ENCODE results near the gene XPO6.
"Not testable (repeated sequence)": the region's sequence is repeated elsewhere in the genome, so short reads cannot be mapped to it uniquely, and the experiment has no call there.

XPO6 gene

GRCh38 chr16:28231763-28232162, 20.0 kb upstream of the XPO6 start:
- H3K27ac ChIP-seq: no peak overlapping the region
- H2AFZ ChIP-seq (ENCODE audit: low read depth): no peak overlapping the region
- no peaks in the 10 kb centered on the region for H4K20me1 ChIP-seq (ENCODE audit: insufficient read depth)
- no peak for TF ChIP-seq CTCF (conservative IDR thresholded peaks at IDR 0.05; ENCODE audit: low read depth, low read length)
- H3K36me3 ChIP-seq (ENCODE audit: insufficient read depth): no peaks in the 10 kb centered on the region
- no peaks in the 10 kb centered on the region for H3K79me2 ChIP-seq (ENCODE audit: insufficient read depth, low read depth)
- H3K4me1 ChIP-seq (ENCODE audit: low read depth, poor library complexity, severe bottlenecking): no peaks in the 10 kb centered on the region
- H3K4me3 ChIP-seq (IDR thresholded peaks at IDR 0.05; ENCODE audit: insufficient read depth, low read depth, low read length): no peak overlapping the region
- H3K27me3 ChIP-seq (ENCODE audit: insufficient read depth, low read depth): no peaks in the 10 kb centered on the region
- no peak overlapping the region for H3K4me2 ChIP-seq
- H3K9ac ChIP-seq: no peak overlapping the region

GRCh38 chr16:28223909-28224308, 12.1 kb upstream of the XPO6 start:
- H3K27ac ChIP-seq; H3K79me2 ChIP-seq (ENCODE audit: insufficient read depth, low read depth); H3K4me2 ChIP-seq; H4K20me1 ChIP-seq (ENCODE audit: insufficient read depth); H2AFZ ChIP-seq (ENCODE audit: low read depth); H3K27me3 ChIP-seq (ENCODE audit: insufficient read depth, low read depth); H3K4me1 ChIP-seq (ENCODE audit: low read depth, poor library complexity, severe bottlenecking); H3K4me3 ChIP-seq (IDR thresholded peaks at IDR 0.05; ENCODE audit: insufficient read depth, low read depth, low read length); H3K36me3 ChIP-seq (ENCODE audit: insufficient read depth); H3K9ac ChIP-seq: not testable (repeated sequence)

- H3K9ac ChIP-seq; H3K4me2 ChIP-seq; H3K36me3 ChIP-seq (ENCODE audit: insufficient read depth); H3K27ac ChIP-seq; H3K4me3 ChIP-seq (IDR thresholded peaks at IDR 0.05; ENCODE audit: insufficient read depth, low read depth, low read length); H4K20me1 ChIP-seq (ENCODE audit: insufficient read depth); H2AFZ ChIP-seq (ENCODE audit: low read depth); H3K27me3 ChIP-seq (ENCODE audit: insufficient read depth, low read depth); H3K79me2 ChIP-seq (ENCODE audit: insufficient read depth, low read depth); H3K4me1 ChIP-seq (ENCODE audit: low read depth, poor library complexity, severe bottlenecking): not testable (repeated sequence)
Observed at GRCh38 chr16:28219777-28220176, 8.0 kb upstream of the XPO6 start.

GRCh38 chr16:28219282-28219681, 7.5 kb upstream of the XPO6 start:
- TF ChIP-seq CTCF (conservative IDR thresholded peaks at IDR 0.05; ENCODE audit: low read depth, low read length): no peak
- no peak overlapping the region for H3K4me3 ChIP-seq (IDR thresholded peaks at IDR 0.05; ENCODE audit: insufficient read depth, low read depth, low read length)
- H3K79me2 ChIP-seq (ENCODE audit: insufficient read depth, low read depth): no peaks in the 10 kb centered on the region
- H3K4me2 ChIP-seq: no peak overlapping the region
- H3K27ac ChIP-seq: no peak overlapping the region
- no peak overlapping the region for H2AFZ ChIP-seq (ENCODE audit: low read depth)
- H3K4me1 ChIP-seq (ENCODE audit: low read depth, poor library complexity, severe bottlenecking): no peaks in the 10 kb centered on the region
- no peaks in the 10 kb centered on the region for H3K36me3 ChIP-seq (ENCODE audit: insufficient read depth)
- H3K9ac ChIP-seq: no peak overlapping the region
- no peaks in the 10 kb centered on the region for H3K27me3 ChIP-seq (ENCODE audit: insufficient read depth, low read depth)
- H4K20me1 ChIP-seq (ENCODE audit: insufficient read depth): no peaks in the 10 kb centered on the region

GRCh38 chr16:28218109-28218508, 6.3 kb upstream of the XPO6 start:
- Histone ChIP-seq H3K79me2 (ENCODE audit: insufficient read depth, low read depth) (no peaks in the 10 kb centered on the region), H3K27ac (no peak overlapping the region), H3K4me1 (ENCODE audit: low read depth, poor library complexity, severe bottlenecking) (peaks cover 3% of the 10 kb centered on the region), H3K36me3 (ENCODE audit: insufficient read depth) (no peaks in the 10 kb centered on the region), H3K4me2 (no peak overlapping the region), H3K27me3 (ENCODE audit: insufficient read depth, low read depth) (no peaks in the 10 kb centered on the region), H3K9ac (no peak overlapping the region), H2AFZ (ENCODE audit: low read depth) (no peak overlapping the region), H4K20me1 (ENCODE audit: insufficient read depth) (no peaks in the 10 kb centered on the region), H3K4me3 (IDR thresholded peaks at IDR 0.05; ENCODE audit: insufficient read depth, low read depth, low read length) (no peak overlapping the region)
- peak; percentile 43; the same call in 1 of the 2 replicates for TF ChIP-seq CTCF (conservative IDR thresholded peaks at IDR 0.05; ENCODE audit: low read depth, low read length)
